HepG2 (cell line): ENCODE data around the gene CERS3.

ENCODE experiments used
- BHLHE40 ChIP-seq: IDR thresholded peaks from 2 replicates; pipeline ENCODE4 v1.6.1; 2011; ENCODE audit warnings: low read length, improper control_type of control experiment
- CHD4 ChIP-seq: fragments of 200-600 bp; sonication (generic); IDR thresholded peaks from 2 replicates; pipeline ENCODE4 v1.7.0; 2017; ENCODE audit warnings: mild to moderate bottlenecking, low read length, borderline replicate concordance
- HDAC2 ChIP-seq: sonication (generic); formaldehyde crosslinking; IDR thresholded peaks from 2 replicates; pipeline ENCODE4 v1.4.0; 2020; ENCODE audit warnings: missing genetic modification reagents
- MAFK ChIP-seq, 2 experiments: IDR thresholded peaks in 1 of 2; conservative IDR thresholded peaks in 1 of 2; 2 replicates each; pipeline ENCODE4 v1.6.1; 2011; ENCODE audit warnings: improper control_type of control experiment in 2 of 2, low read length in 2 of 2
- MEIS2 ChIP-seq: sonication (generic); formaldehyde crosslinking; IDR thresholded peaks from 2 replicates; pipeline ENCODE4 v1.9.0; 2021; ENCODE audit warnings: mild to moderate bottlenecking, missing genetic modification reagents
- NFATC3 ChIP-seq: sonication (generic); formaldehyde crosslinking; IDR thresholded peaks from 2 replicates; pipeline ENCODE4 v1.5.1; 2020; ENCODE audit warnings: mild to moderate bottlenecking, missing genetic modification reagents
- POLR2A ChIP-seq, 2 experiments: IDR thresholded peaks; 2 replicates each; pipeline ENCODE4 v1.6.1; 2011; ENCODE audit warnings: low read depth in 2 of 2, low read length in 2 of 2, mild to moderate bottlenecking in 1 of 2, moderate library complexity in 1 of 2; ENCODE audit not compliant: insufficient read depth in 1 of 2
- REPIN1 ChIP-seq: sonication (generic); formaldehyde crosslinking; IDR thresholded peaks from 2 replicates; pipeline ENCODE4 v1.8.0; 2022; ENCODE audit warnings: missing genetic modification reagents, low read depth, mild to moderate bottlenecking, borderline replicate concordance
- ZNF10 ChIP-seq: sonication (generic); formaldehyde crosslinking; IDR thresholded peaks from 2 replicates; pipeline ENCODE4 v1.4.0; 2020; ENCODE audit warnings: mild to moderate bottlenecking, low read depth, missing genetic modification reagents, borderline replicate concordance
- ZNF292 ChIP-seq: sonication (generic); formaldehyde crosslinking; IDR thresholded peaks from 2 replicates; pipeline ENCODE4 v1.8.1; 2022; ENCODE audit warnings: mild to moderate bottlenecking, low read depth, missing genetic modification reagents, borderline replicate concordance
- TF ChIP-seq, protein P1 (sequence below): IDR thresholded peaks from 2 replicates; pipeline ENCODE4 v1.6.1; 2012; ENCODE audit warnings: inconsistent platforms
- TF ChIP-seq, protein P2 (sequence below): sonication (generic); formaldehyde crosslinking; IDR thresholded peaks from 2 replicates; pipeline ENCODE4 v1.4.0; 2020; ENCODE audit warnings: missing genetic modification reagents
- TF ChIP-seq, protein P3 (sequence below): IDR thresholded peaks from 2 replicates; pipeline ENCODE4 v1.6.1; 2018; ENCODE audit warnings: missing genetic modification reagents
- TF ChIP-seq, protein P4 (sequence below): sonication (generic); formaldehyde crosslinking; IDR thresholded peaks from 2 replicates; pipeline ENCODE4 v1.4.0; 2020; ENCODE audit warnings: missing genetic modification reagents

DNA sequence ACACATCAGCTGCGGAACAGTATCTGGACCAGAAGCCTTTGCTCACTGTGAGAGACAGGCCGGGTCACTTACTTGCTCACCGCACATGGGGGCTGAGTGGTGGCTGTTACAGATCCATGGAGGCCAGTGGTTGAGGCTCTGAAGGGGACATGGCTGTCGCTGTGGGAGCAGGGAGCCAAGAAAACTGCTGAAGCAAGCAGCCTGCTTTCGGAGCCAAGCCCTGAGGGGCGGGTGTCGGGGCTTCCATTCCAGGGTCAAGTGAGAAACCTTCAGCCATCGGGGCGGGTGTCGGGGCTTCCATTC lies 144.7 kb downstream of the CERS3 start:
- TF ChIP-seq, protein P1, sequence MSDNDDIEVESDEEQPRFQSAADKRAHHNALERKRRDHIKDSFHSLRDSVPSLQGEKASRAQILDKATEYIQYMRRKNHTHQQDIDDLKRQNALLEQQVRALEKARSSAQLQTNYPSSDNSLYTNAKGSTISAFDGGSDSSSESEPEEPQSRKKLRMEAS: no peak
- TF ChIP-seq MEIS2 (no peak), CHD4 (no peak), POLR2A (IDR thresholded peaks at IDR 0.05; ENCODE audit: insufficient read depth in 1 of 2, low read depth in 2 of 2, low read length in 2 of 2) (no peak), ZNF10 (CRISPR knock-in tag) (no peak), ZNF292 (CRISPR knock-in tag) (no peak), BHLHE40 (no peak), NFATC3 (CRISPR knock-in tag) (no peak), REPIN1 (CRISPR knock-in tag) (no peak), HDAC2 (CRISPR knock-in tag) (no peak), MAFK (conservative IDR thresholded peaks at IDR 0.05 in 1 of 2, IDR thresholded peaks at IDR 0.05 in 1 of 2; ENCODE audit: low read length in 2 of 2) (no peak)
- TF ChIP-seq, protein P2, sequence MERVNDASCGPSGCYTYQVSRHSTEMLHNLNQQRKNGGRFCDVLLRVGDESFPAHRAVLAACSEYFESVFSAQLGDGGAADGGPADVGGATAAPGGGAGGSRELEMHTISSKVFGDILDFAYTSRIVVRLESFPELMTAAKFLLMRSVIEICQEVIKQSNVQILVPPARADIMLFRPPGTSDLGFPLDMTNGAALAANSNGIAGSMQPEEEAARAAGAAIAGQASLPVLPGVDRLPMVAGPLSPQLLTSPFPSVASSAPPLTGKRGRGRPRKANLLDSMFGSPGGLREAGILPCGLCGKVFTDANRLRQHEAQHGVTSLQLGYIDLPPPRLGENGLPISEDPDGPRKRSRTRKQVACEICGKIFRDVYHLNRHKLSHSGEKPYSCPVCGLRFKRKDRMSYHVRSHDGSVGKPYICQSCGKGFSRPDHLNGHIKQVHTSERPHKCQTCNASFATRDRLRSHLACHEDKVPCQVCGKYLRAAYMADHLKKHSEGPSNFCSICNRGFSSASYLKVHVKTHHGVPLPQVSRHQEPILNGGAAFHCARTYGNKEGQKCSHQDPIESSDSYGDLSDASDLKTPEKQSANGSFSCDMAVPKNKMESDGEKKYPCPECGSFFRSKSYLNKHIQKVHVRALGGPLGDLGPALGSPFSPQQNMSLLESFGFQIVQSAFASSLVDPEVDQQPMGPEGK: no peak
- TF ChIP-seq, protein P3, sequence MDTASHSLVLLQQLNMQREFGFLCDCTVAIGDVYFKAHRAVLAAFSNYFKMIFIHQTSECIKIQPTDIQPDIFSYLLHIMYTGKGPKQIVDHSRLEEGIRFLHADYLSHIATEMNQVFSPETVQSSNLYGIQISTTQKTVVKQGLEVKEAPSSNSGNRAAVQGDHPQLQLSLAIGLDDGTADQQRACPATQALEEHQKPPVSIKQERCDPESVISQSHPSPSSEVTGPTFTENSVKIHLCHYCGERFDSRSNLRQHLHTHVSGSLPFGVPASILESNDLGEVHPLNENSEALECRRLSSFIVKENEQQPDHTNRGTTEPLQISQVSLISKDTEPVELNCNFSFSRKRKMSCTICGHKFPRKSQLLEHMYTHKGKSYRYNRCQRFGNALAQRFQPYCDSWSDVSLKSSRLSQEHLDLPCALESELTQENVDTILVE (CRISPR knock-in tag): no peak
- TF ChIP-seq, protein P4, sequence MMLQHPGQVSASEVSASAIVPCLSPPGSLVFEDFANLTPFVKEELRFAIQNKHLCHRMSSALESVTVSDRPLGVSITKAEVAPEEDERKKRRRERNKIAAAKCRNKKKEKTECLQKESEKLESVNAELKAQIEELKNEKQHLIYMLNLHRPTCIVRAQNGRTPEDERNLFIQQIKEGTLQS: no peak
